H9 (cell line): ENCODE data around the gene PEMT. TPM values are rescaled to one million over a fixed set of nuclear protein-coding genes. Genes with fewer than 3 reads are reported as not detected.

Experiments used
- DNase-seq: peaks from one replicate; pipeline ENCODE4 v3.0.0-alpha.2; 2017
- H2AFZ ChIP-seq: one replicate; pipeline ENCODE4 v1.6.1; 2013; ENCODE audit warnings: mild to moderate bottlenecking, low read length, control low read depth, moderate library complexity
- H2AK5ac ChIP-seq: 2 replicates; pipeline ENCODE4 v1.6.1; 2013; ENCODE audit warnings: low read length, control low read depth, mixed read lengths; ENCODE audit not compliant: insufficient read length
- H2BK120ac ChIP-seq: one replicate; pipeline ENCODE4 v1.6.1; 2013; ENCODE audit warnings: low read depth, mild to moderate bottlenecking, low read length, control low read depth, inconsistent platforms; ENCODE audit not compliant: poor library complexity, severe bottlenecking
- H2BK12ac ChIP-seq: 2 replicates; pipeline ENCODE4 v1.6.1; 2013; ENCODE audit warnings: low read length, control low read depth, mixed read lengths, low read depth; ENCODE audit not compliant: insufficient read length
- H2BK15ac ChIP-seq: 2 replicates; pipeline ENCODE4 v1.6.1; 2013; ENCODE audit warnings: low read depth, low read length, control low read depth
- H2BK20ac ChIP-seq: one replicate; pipeline ENCODE4 v1.6.1; 2013; ENCODE audit warnings: low read depth, mild to moderate bottlenecking, low read length, control low read depth, inconsistent platforms; ENCODE audit not compliant: poor library complexity, severe bottlenecking
- H2BK5ac ChIP-seq: 2 replicates; pipeline ENCODE4 v1.6.1; 2013; ENCODE audit warnings: low read length, control low read depth, mixed read lengths; ENCODE audit not compliant: insufficient read length
- H3K14ac ChIP-seq: 2 replicates; pipeline ENCODE4 v1.6.1; 2013; ENCODE audit warnings: low read length, control low read depth; ENCODE audit not compliant: insufficient read depth
- H3K18ac ChIP-seq: 2 replicates; pipeline ENCODE4 v1.6.1; 2013; ENCODE audit warnings: low read depth, mild to moderate bottlenecking, mixed read lengths, low read length, control low read depth; ENCODE audit not compliant: insufficient read length
- H3K23ac ChIP-seq: 2 replicates; pipeline ENCODE4 v1.6.1; 2013; ENCODE audit warnings: low read length, control low read depth, mixed read lengths, low read depth; ENCODE audit not compliant: insufficient read length
- H3K23me2 ChIP-seq: 2 replicates; pipeline ENCODE4 v1.6.1; 2013; ENCODE audit warnings: low read depth, mild to moderate bottlenecking, mixed read lengths, low read length, control low read depth; ENCODE audit not compliant: insufficient read length, poor library complexity, severe bottlenecking
- H3K27ac ChIP-seq: 2 replicates; pipeline ENCODE4 v1.5.1; 2013; ENCODE audit warnings: low read length, control low read depth, mixed read lengths, low read depth; ENCODE audit not compliant: insufficient read length
- H3K27me3 ChIP-seq: 2 replicates; pipeline ENCODE4 v1.6.1; 2013; ENCODE audit warnings: low read length, control low read depth, inconsistent platforms; ENCODE audit not compliant: insufficient read depth
- H3K4ac ChIP-seq: 2 replicates; pipeline ENCODE4 v1.6.1; 2013; ENCODE audit warnings: low read depth, mild to moderate bottlenecking, control low read depth, inconsistent platforms, low read length, moderate library complexity
- H3K4me1 ChIP-seq: 2 replicates; pipeline ENCODE4 v1.6.1; 2013; ENCODE audit warnings: low read length, control low read depth, inconsistent platforms; ENCODE audit not compliant: insufficient read depth
- H3K4me2 ChIP-seq: 2 replicates; pipeline ENCODE4 v1.6.1; 2013; ENCODE audit warnings: low read length, control low read depth, mixed read lengths; ENCODE audit not compliant: insufficient read length, insufficient read depth
- H3K56ac ChIP-seq: 2 replicates; pipeline ENCODE4 v1.6.1; 2013; ENCODE audit warnings: low read depth, mild to moderate bottlenecking, mixed read lengths, low read length, control low read depth; ENCODE audit not compliant: insufficient read length
- H3K79me1 ChIP-seq: 2 replicates; pipeline ENCODE4 v1.6.1; 2013; ENCODE audit warnings: low read depth, mild to moderate bottlenecking, moderate library complexity, low read length, control low read depth, inconsistent platforms; ENCODE audit not compliant: insufficient read depth, poor library complexity, severe bottlenecking
- H3K79me2 ChIP-seq: 2 replicates; pipeline ENCODE4 v1.6.1; 2013; ENCODE audit warnings: low read length, control low read depth, inconsistent platforms; ENCODE audit not compliant: insufficient read depth
- H3K9ac ChIP-seq: 2 replicates; pipeline ENCODE4 v1.6.1; 2013; ENCODE audit warnings: low read length, control low read depth, mixed read lengths; ENCODE audit not compliant: insufficient read length; ENCODE audit errors: extremely low read depth
- H3K9me3 ChIP-seq: one replicate; pipeline ENCODE4 v1.6.1; 2013; ENCODE audit warnings: low read depth, low read length, inconsistent platforms; ENCODE audit not compliant: control insufficient read depth
- H3T11ph ChIP-seq: one replicate; pipeline ENCODE4 v1.6.1; 2013; ENCODE audit warnings: mild to moderate bottlenecking, low read length, control low read depth, inconsistent platforms
- H4K20me1 ChIP-seq: one replicate; pipeline ENCODE4 v1.6.1; 2013; ENCODE audit not compliant: control insufficient read depth, insufficient read length, insufficient read depth
- H4K5ac ChIP-seq: 2 replicates; pipeline ENCODE4 v1.6.1; 2013; ENCODE audit warnings: low read depth, mild to moderate bottlenecking, mixed read lengths, low read length, control low read depth; ENCODE audit not compliant: insufficient read length
- H4K8ac ChIP-seq: replicated peaks from 2 replicates; pipeline ENCODE4 v1.6.1; 2013; ENCODE audit warnings: low read length, control low read depth, mixed read lengths, low read depth; ENCODE audit not compliant: insufficient read length
- H4K91ac ChIP-seq: 2 replicates; pipeline ENCODE4 v1.6.1; 2013; ENCODE audit warnings: low read depth, mild to moderate bottlenecking, moderate library complexity, mixed read lengths, low read length, control low read depth; ENCODE audit not compliant: insufficient read length
- H3K27ac Mint-ChIP-seq, 3 experiments: 2 replicates in 2 of 3; 3 replicates in 1 of 3; pipeline ENCODE4 v1.8.0; 2020 to 2021; ENCODE audit warnings: mixed read lengths in 3 of 3, mild to moderate bottlenecking in 1 of 3, moderate library complexity in 1 of 3
- H3K27me3 Mint-ChIP-seq: 2 replicates; pipeline ENCODE4 v1.8.0; 2021; ENCODE audit warnings: low read depth, mild to moderate bottlenecking, moderate library complexity, mixed read lengths
- H3K36me3 Mint-ChIP-seq, 3 experiments: 2 replicates in 2 of 3; 3 replicates in 1 of 3; pipeline ENCODE4 v1.8.0; 2020 to 2021; ENCODE audit warnings: low read depth in 3 of 3, mixed read lengths in 3 of 3; ENCODE audit not compliant: insufficient read depth in 1 of 3
- H3K4me1 Mint-ChIP-seq, 2 experiments: 2 replicates each; pipeline ENCODE4 v1.8.0; 2020; ENCODE audit warnings: mixed read lengths in 2 of 2
- H3K4me3 Mint-ChIP-seq, 2 experiments: 2 replicates in 1 of 2; 3 replicates in 1 of 2; pipeline ENCODE4 v1.8.0; 2020 to 2021; ENCODE audit warnings: mild to moderate bottlenecking in 2 of 2, mixed read lengths in 2 of 2, moderate library complexity in 1 of 2
- H3K9me3 Mint-ChIP-seq, 2 experiments: 2 replicates in 1 of 2; 3 replicates in 1 of 2; pipeline ENCODE4 v1.8.0; 2020; ENCODE audit warnings: mild to moderate bottlenecking in 2 of 2, mixed read lengths in 2 of 2, moderate library complexity in 1 of 2
- CTCF ChIP-seq: fragments of 200-600 bp; sonication (generic); conservative IDR thresholded peaks from 3 replicates; pipeline ENCODE4 v1.8.0; 2021; ENCODE audit warnings: antibody characterized with exemption, mild to moderate bottlenecking
- WGBS: extraction: QIAGEN DNeasy Blood & Tissue Kit; methylation state at CpG from one replicate; pipeline ENCODE4 v1.1.7; 2013; ENCODE audit warnings: missing lambda C conversion rate, low lambda C conversion rate, mixed read lengths; ENCODE audit not compliant: insufficient read length; ENCODE audit errors: extremely low coverage; 5-methylcytosine and 5-hydroxymethylcytosine counted together
- total RNA-seq: library from RNA; stranded (reverse); gene quantifications from 2 replicates; pipeline ENCODE4 v1.2.1, GENCODE V29; 2021

The PEMT gene
- total RNA-seq, 1 experiment from 2014 or later: 63.2 TPM

GRCh38 chr17:17546399-17547185, 44.9 kb downstream of the PEMT start:
- no peak overlapping the region for H2BK20ac ChIP-seq
- peak overlapping the region in 1 of 3 experiments; percentile 49; a peak in 1 of 7 replicates for H3K27ac Mint-ChIP-seq

More at GRCh38 chr17:17546399-17547185, 44.9 kb downstream of the PEMT start:
- no peaks in the 10 kb centered on the region for H3K23me2 ChIP-seq
- no peak for TF ChIP-seq CTCF
- no peak overlapping the region for H3K23ac ChIP-seq
- no peak overlapping the region for H3K18ac ChIP-seq
- H3K79me1 ChIP-seq: no peaks in the 10 kb centered on the region
- no peaks in the 10 kb centered on the region for H4K20me1 ChIP-seq
- Mint-ChIP-seq H3K27me3 (no peaks in the 10 kb centered on the region), H3K4me1 (peaks cover 7 to 11% of the 10 kb centered on the region in 2 experiments; a peak in 3 of 4 replicates), H3K9me3 (no peaks in the 10 kb centered on the region), H3K4me3 (no peak overlapping the region), H3K36me3 (no peaks in the 10 kb centered on the region; a peak in 1 of 7 replicates)
- H3K56ac ChIP-seq: no peak overlapping the region
- no peak overlapping the region for H3K9ac ChIP-seq
- WGBS: no CpG with 5 or more reads among the region's 16 CpGs
- no peak overlapping the region for H2BK15ac ChIP-seq
- no peak overlapping the region for H2AFZ ChIP-seq
- no peaks in the 10 kb centered on the region for H3K27me3 ChIP-seq
- no peak overlapping the region for H4K5ac ChIP-seq
- H2AK5ac ChIP-seq: no peak overlapping the region
- H3K27ac ChIP-seq: no peak overlapping the region
- no peak overlapping the region for H3T11ph ChIP-seq
- no peak overlapping the region for H2BK12ac ChIP-seq
- H3K4me2 ChIP-seq: no peak overlapping the region
- H3K4ac ChIP-seq: no peak overlapping the region
- no peak overlapping the region for H3K14ac ChIP-seq
- H3K79me2 ChIP-seq: no peaks in the 10 kb centered on the region
- H3K4me1 ChIP-seq: no peaks in the 10 kb centered on the region
- no peak overlapping the region for H2BK120ac ChIP-seq
- no peak overlapping the region for H4K91ac ChIP-seq
- DNase-seq: no peak
- H2BK5ac ChIP-seq: no peak overlapping the region
- no peaks in the 10 kb centered on the region for H3K9me3 ChIP-seq
- H4K8ac ChIP-seq: no peak overlapping the region
